NCI-H2107 (cell line): Measurements from ENCODE around the gene SLC26A11.
"Not testable (repeated sequence)": the region's sequence is repeated elsewhere in the genome, so short reads cannot be mapped to it uniquely, and the experiment has no call there.

ENCODE experiments used
- DNase-seq: peaks from one replicate; lab custom pipeline; 2025; lab: John Stamatoyannopoulos, UW

The SLC26A11 gene

GRCh38 chr17:80285237-80285920 is 65.2 kb downstream of the SLC26A11 start:
- DNase-seq, result no peak

GRCh38 chr17:80286638-80286960 is 66.4 kb downstream of the SLC26A11 start:
- no peak for DNase-seq

- DNase-seq, result no peak
Measured at GRCh38 chr17:80287038-80287437, 66.8 kb downstream of the SLC26A11 start.

GRCh38 chr17:80287806-80288567 is 67.8 kb downstream of the SLC26A11 start:
- DNase-seq, result no peak

GRCh38 chr17:80289616-80290015 is 69.4 kb downstream of the SLC26A11 start:
- DNase-seq, result no peak

GRCh38 chr17:80290156-80290555 is 69.9 kb downstream of the SLC26A11 start:
- no peak for DNase-seq

- no peak for DNase-seq
Measured at GRCh38 chr17:80291260-80291659, 71.0 kb downstream of the SLC26A11 start.

GRCh38 chr17:80291691-80292487 is 71.7 kb downstream of the SLC26A11 start:
- DNase-seq, result no peak

- DNase-seq, result no peak
Measured at GRCh38 chr17:80292521-80292971, 72.3 kb downstream of the SLC26A11 start.

GRCh38 chr17:80294210-80294609 is 74.0 kb downstream of the SLC26A11 start:
- no peak for DNase-seq

- DNase-seq, result no peak
Measured at GRCh38 chr17:80294653-80295052, 74.4 kb downstream of the SLC26A11 start.

- no peak for DNase-seq
Measured at GRCh38 chr17:80295146-80295545, 74.9 kb downstream of the SLC26A11 start.

- no peak for DNase-seq
Measured at GRCh38 chr17:80295559-80295958, 75.3 kb downstream of the SLC26A11 start.

- DNase-seq, result no peak
Measured at GRCh38 chr17:80296221-80296620, 76.0 kb downstream of the SLC26A11 start.

- no peak for DNase-seq
Measured at GRCh38 chr17:80297996-80298560, 77.9 kb downstream of the SLC26A11 start.

- DNase-seq, result not testable (repeated sequence)
Measured at GRCh38 chr17:80299350-80300100, 79.3 kb downstream of the SLC26A11 start.

GRCh38 chr17:80300756-80301155 is 80.5 kb downstream of the SLC26A11 start:
- not testable (repeated sequence) for DNase-seq
